Measurements from ENCODE around the gene HSPA6. TPM values are rescaled to one million over a fixed set of nuclear protein-coding genes. Genes with fewer than 3 reads are reported as not detected.

Gene HSPA6
- total RNA-seq, 1 experiment from 2014 or later, result 14.6 TPM

DNA sequence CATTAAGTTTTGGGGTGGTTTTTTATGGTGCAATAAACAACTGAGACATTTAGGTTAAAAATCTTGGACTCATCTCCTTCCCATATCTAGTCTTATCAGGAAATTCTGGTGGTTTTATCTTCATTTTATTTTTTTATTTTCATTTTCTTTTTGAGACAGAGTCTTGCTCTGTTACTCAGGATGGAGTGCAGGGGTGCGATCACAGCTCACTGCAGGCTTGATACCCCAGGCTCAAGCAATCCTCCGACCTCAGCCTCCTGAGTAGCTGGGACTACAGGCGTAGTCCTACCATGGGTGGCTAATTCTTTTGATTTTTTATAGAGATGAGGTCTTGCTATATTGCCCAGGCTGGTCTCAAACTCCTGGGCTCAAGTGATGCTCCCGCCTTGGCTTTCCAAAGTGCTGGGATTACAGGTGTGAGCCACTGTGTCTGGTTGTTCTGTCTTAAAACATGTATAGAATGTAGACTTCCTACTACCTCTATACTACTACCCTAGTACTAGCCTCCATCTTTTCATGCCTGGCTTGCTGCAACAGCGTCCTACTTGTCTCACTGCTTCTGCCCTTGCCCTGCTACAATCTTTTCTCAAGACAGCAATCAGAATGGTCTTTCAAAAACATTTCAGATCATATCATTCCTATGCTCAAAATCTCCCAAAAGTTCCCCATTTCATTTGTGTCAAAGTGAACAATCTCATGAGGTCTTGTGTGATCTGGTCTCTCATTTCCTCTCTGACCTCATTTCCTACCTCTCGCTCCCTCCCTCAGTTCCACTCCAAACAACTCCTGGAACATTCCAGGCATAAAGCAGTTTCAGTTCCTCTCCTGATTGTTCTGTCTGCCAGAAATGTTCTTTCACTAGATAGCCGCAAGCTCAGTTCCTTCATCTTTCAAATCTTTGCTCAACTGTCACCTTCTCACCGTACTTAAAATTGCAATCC, 25.0 kb upstream of the HSPA6 start:
- Histone ChIP-seq H3K4me2 (ENCODE audit: low read depth, low read length, poor library complexity, severe bottlenecking) (peak overlapping the region; percentile 15), H4K20me1 (ENCODE audit: insufficient read depth, low read depth, low read length) (no peaks in the 10 kb centered on the region), H3K27me3 (ENCODE audit: low read length) (no peaks in the 10 kb centered on the region), H3K4me3 (ENCODE audit: low read length) (no peak overlapping the region), H3K27ac (ENCODE audit: low read length) (no peak overlapping the region), H2AFZ (ENCODE audit: low read length) (peak overlapping the region; percentile 6; the same call in 1 of the 2 replicates), H3K9me2 (replicated peaks; ENCODE audit: insufficient read depth, low read length) (no peaks in the 10 kb centered on the region), H3K9ac (ENCODE audit: low read length) (no peak overlapping the region), H3K4me1 (ENCODE audit: low read length) (peaks cover 4% of the 10 kb centered on the region; the same call in 1 of the 2 replicates), H3K79me2 (ENCODE audit: low read length) (no peaks in the 10 kb centered on the region), H3K36me3 (ENCODE audit: insufficient read depth, low read length) (no peaks in the 10 kb centered on the region), H3K9me3 (ENCODE audit: low read length) (no peaks in the 10 kb centered on the region)
- no peak for DNase-seq

DNA sequence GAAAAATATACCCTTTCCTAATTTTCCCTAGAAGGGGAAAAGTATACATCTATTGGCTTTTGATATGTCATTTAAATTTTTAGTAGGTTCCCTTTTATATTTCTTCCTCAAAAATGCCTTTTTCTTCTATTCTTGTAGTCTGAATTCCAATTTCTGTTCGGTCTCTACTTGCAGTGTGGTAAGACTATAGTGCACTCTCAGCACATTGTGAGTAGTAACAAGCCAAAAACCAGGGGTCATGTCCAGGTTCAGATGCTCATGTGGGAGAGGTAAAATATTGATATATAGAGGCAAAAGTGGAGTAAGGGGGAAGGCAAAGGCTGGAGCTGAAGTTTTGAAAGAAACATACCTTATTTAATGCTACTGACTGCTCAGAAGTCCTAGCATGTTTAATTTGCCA, 23.1 kb upstream of the HSPA6 start:
- Histone ChIP-seq H3K79me2 (ENCODE audit: low read length) (no peaks in the 10 kb centered on the region), H3K4me3 (ENCODE audit: low read length) (no peak overlapping the region), H3K4me2 (ENCODE audit: low read depth, low read length, poor library complexity, severe bottlenecking) (no peak overlapping the region), H4K20me1 (ENCODE audit: insufficient read depth, low read depth, low read length) (no peaks in the 10 kb centered on the region), H3K9me3 (ENCODE audit: low read length) (no peaks in the 10 kb centered on the region), H3K4me1 (ENCODE audit: low read length) (peaks cover 16% of the 10 kb centered on the region), H3K9ac (ENCODE audit: low read length) (no peak overlapping the region), H3K27me3 (ENCODE audit: low read length) (no peaks in the 10 kb centered on the region), H3K27ac (ENCODE audit: low read length) (no peak overlapping the region), H3K9me2 (replicated peaks; ENCODE audit: insufficient read depth, low read length) (no peaks in the 10 kb centered on the region), H3K36me3 (ENCODE audit: insufficient read depth, low read length) (no peaks in the 10 kb centered on the region), H2AFZ (ENCODE audit: low read length) (no peak overlapping the region)
- no peak for DNase-seq

DNA sequence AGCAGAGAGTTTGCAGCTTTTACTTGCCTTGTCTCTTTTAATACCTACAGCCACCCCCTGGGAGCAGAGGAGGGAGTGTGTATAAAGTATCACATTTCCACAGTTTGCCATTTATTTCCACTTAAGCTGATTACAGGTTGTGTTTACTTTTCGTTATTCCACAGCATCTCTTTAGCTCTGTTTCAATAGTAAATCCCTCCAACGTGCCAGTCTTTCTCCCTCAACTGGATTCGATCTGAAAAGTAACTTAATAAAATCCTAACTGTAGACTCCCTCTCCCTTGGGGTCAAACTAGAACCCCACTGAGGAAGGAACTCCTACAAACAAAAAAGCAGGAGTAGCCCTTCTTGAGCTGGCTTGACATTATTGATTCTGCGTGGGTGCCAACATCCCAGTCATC, 22.2 kb upstream of the HSPA6 start:
- Histone ChIP-seq H2AFZ (ENCODE audit: low read length) (no peak overlapping the region), H3K79me2 (ENCODE audit: low read length) (no peaks in the 10 kb centered on the region), H3K4me1 (ENCODE audit: low read length) (peaks cover 16% of the 10 kb centered on the region), H3K9ac (ENCODE audit: low read length) (no peak overlapping the region), H3K4me3 (ENCODE audit: low read length) (no peak overlapping the region), H3K4me2 (ENCODE audit: low read depth, low read length, poor library complexity, severe bottlenecking) (no peak overlapping the region), H4K20me1 (ENCODE audit: insufficient read depth, low read depth, low read length) (no peaks in the 10 kb centered on the region), H3K27me3 (ENCODE audit: low read length) (no peaks in the 10 kb centered on the region), H3K27ac (ENCODE audit: low read length) (no peak overlapping the region), H3K9me2 (replicated peaks; ENCODE audit: insufficient read depth, low read length) (no peaks in the 10 kb centered on the region), H3K36me3 (ENCODE audit: insufficient read depth, low read length) (no peaks in the 10 kb centered on the region), H3K9me3 (ENCODE audit: low read length) (no peaks in the 10 kb centered on the region)
- DNase-seq, result no peak

DNA sequence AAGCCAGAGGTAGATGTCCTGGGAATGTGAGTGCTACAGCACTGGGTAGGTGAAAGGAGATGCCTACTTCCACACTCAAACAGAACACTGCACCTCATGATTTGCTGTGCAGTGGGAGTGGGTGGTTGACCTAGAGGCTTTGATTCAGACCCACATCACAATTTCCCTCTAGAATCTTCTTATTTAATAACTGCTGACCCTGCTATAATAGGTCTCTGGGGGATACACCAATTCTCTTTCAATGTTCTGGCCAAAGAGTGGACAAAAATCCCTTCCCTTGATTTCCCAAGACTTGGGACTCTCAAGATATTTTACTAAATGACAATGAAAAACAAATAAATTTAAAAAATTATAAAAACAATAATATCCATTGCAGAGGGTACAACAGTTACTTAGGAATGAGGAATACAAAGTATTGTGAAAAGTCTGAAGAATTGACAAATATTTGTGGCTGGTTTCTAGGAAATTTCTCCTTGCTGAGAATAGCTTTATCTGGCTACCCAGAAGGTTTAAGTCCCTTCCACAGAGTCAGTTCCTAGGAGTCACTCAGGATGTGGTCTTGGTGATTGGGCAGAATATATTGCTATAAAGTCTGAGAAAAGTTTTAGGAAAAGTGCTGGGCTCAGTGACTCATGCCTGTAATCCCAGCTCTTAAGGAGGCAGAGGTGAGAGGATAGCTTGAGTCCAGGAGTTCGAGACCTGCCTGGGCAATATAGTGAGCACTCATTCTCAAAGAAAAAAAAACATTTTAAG, 21.5 kb upstream of the HSPA6 start:
- no peaks in the 10 kb centered on the region for H3K9me2 ChIP-seq (replicated peaks; ENCODE audit: insufficient read depth, low read length)
- no peaks in the 10 kb centered on the region for H4K20me1 ChIP-seq (ENCODE audit: insufficient read depth, low read depth, low read length)
- H3K27ac ChIP-seq (ENCODE audit: low read length), result no peak overlapping the region
- no peak overlapping the region for H3K4me3 ChIP-seq (ENCODE audit: low read length)
- no peak overlapping the region for H2AFZ ChIP-seq (ENCODE audit: low read length)
- H3K4me2 ChIP-seq (ENCODE audit: low read depth, low read length, poor library complexity, severe bottlenecking), result no peak overlapping the region
- H3K79me2 ChIP-seq (ENCODE audit: low read length), result no peaks in the 10 kb centered on the region
- H3K9ac ChIP-seq (ENCODE audit: low read length), result no peak overlapping the region
- H3K36me3 ChIP-seq (ENCODE audit: insufficient read depth, low read length), result no peaks in the 10 kb centered on the region
- peaks cover 16% of the 10 kb centered on the region for H3K4me1 ChIP-seq (ENCODE audit: low read length)
- DNase-seq, result no peak
- H3K9me3 ChIP-seq (ENCODE audit: low read length), result no peaks in the 10 kb centered on the region
- H3K27me3 ChIP-seq (ENCODE audit: low read length), result no peaks in the 10 kb centered on the region

DNA sequence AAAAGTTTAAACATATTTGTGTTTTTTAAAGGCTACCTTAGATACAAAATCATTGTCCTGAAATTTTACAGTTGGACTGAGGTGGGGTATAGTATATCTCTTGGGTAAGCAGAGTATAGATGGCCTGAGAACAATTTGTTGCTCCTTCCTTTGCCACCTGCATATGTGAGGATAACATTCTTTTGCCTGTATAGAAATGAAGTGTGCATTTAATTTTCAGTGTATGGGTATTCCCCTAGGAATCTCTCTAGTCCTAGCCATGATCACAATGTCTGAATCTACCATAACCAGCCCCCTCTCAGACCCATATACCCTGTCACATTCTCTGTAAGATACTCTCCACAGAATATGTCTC, 21.0 kb upstream of the HSPA6 start:
- Histone ChIP-seq H3K4me2 (ENCODE audit: low read depth, low read length, poor library complexity, severe bottlenecking) (no peak overlapping the region), H4K20me1 (ENCODE audit: insufficient read depth, low read depth, low read length) (no peaks in the 10 kb centered on the region), H3K27me3 (ENCODE audit: low read length) (no peaks in the 10 kb centered on the region), H3K9me2 (replicated peaks; ENCODE audit: insufficient read depth, low read length) (no peaks in the 10 kb centered on the region), H3K27ac (ENCODE audit: low read length) (no peak overlapping the region), H3K9ac (ENCODE audit: low read length) (no peak overlapping the region), H3K36me3 (ENCODE audit: insufficient read depth, low read length) (no peaks in the 10 kb centered on the region), H3K79me2 (ENCODE audit: low read length) (no peaks in the 10 kb centered on the region), H3K4me1 (ENCODE audit: low read length) (peaks cover 16% of the 10 kb centered on the region), H3K9me3 (ENCODE audit: low read length) (no peaks in the 10 kb centered on the region), H3K4me3 (ENCODE audit: low read length) (no peak overlapping the region), H2AFZ (ENCODE audit: low read length) (no peak overlapping the region)
- no peak for DNase-seq

DNA sequence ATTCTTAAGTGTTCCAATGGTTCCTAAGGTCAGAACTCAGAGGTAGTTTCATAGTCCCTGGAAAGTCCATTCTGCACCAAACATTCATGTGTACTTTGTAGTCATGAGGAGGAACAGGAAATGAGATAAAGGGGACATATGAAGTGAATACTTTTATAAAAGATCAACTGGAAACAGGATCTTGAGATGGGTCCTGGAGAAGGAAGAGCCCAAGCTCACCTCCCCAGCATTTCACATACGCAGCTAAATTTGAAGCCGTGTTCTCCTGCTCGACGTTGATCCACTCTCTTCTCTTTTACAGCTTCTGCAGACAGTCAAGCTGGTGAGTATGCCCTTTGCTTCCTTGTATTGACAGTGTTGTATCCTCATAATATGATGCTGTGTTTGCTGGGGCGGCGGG, 18.7 kb upstream of the HSPA6 start:
- Histone ChIP-seq H3K4me1 (ENCODE audit: low read length) (peaks cover 12% of the 10 kb centered on the region), H3K9me2 (replicated peaks; ENCODE audit: insufficient read depth, low read length) (no peaks in the 10 kb centered on the region), H3K4me3 (ENCODE audit: low read length) (no peak overlapping the region), H4K20me1 (ENCODE audit: insufficient read depth, low read depth, low read length) (no peaks in the 10 kb centered on the region), H3K9me3 (ENCODE audit: low read length) (no peaks in the 10 kb centered on the region), H3K4me2 (ENCODE audit: low read depth, low read length, poor library complexity, severe bottlenecking) (peak overlapping the region; percentile 5), H3K79me2 (ENCODE audit: low read length) (no peaks in the 10 kb centered on the region), H3K27ac (ENCODE audit: low read length) (no peak overlapping the region), H3K9ac (ENCODE audit: low read length) (no peak overlapping the region), H2AFZ (ENCODE audit: low read length) (peak overlapping the region; percentile 4; the same call in 1 of the 2 replicates), H3K27me3 (ENCODE audit: low read length) (no peaks in the 10 kb centered on the region), H3K36me3 (ENCODE audit: insufficient read depth, low read length) (no peaks in the 10 kb centered on the region)
- no peak for DNase-seq

DNA sequence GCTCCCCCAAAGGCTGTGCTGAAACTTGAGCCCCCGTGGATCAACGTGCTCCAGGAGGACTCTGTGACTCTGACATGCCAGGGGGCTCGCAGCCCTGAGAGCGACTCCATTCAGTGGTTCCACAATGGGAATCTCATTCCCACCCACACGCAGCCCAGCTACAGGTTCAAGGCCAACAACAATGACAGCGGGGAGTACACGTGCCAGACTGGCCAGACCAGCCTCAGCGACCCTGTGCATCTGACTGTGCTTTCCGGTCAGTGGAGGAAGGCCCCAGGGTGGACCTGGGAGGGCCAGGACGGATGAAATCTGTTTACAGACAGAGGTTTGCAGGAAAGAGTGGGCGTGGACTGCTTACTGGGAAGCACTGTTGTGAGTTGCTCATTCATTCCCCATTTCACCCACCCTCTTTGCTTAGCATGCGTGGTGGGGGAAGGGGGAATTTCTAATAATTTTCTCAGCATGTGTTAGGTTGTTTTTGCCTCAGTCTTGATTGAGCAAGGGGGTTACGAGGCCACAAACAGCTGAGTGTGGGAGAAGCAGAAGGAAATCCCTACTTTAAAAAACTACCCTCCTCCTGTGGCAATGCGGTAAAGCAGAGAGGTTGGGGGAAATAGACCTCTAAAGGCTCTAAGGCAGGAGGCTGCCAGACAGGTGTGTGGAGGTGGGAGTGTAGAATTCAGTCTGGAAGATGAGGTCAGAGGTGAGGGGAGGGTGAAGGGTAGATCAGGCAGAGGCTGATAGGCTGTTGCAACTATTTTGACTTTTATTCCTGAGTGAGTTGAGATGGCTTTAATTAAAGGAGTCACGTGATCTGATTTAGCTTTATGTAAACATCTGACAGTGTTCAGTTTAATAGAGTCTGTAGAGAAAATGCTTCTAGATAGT, 17.8 kb upstream of the HSPA6 start:
- peaks cover 12% of the 10 kb centered on the region for H3K4me1 ChIP-seq (ENCODE audit: low read length)
- DNase-seq, result no peak
- H3K4me2 ChIP-seq (ENCODE audit: low read depth, low read length, poor library complexity, severe bottlenecking), result no peak overlapping the region
- H3K9me2 ChIP-seq (replicated peaks; ENCODE audit: insufficient read depth, low read length), result no peaks in the 10 kb centered on the region
- H3K79me2 ChIP-seq (ENCODE audit: low read length), result no peaks in the 10 kb centered on the region
- no peaks in the 10 kb centered on the region for H3K36me3 ChIP-seq (ENCODE audit: insufficient read depth, low read length)
- no peak overlapping the region for H3K9ac ChIP-seq (ENCODE audit: low read length)
- H3K9me3 ChIP-seq (ENCODE audit: low read length), result no peaks in the 10 kb centered on the region
- H4K20me1 ChIP-seq (ENCODE audit: insufficient read depth, low read depth, low read length), result no peaks in the 10 kb centered on the region
- H3K27ac ChIP-seq (ENCODE audit: low read length), result no peak overlapping the region
- H3K4me3 ChIP-seq (ENCODE audit: low read length), result no peak overlapping the region
- no peak overlapping the region for H2AFZ ChIP-seq (ENCODE audit: low read length)
- H3K27me3 ChIP-seq (ENCODE audit: low read length), result no peaks in the 10 kb centered on the region
